Cerebellar nuclear complex (tissue), 1 donor: Measurements from ENCODE around the gene SLC9A4.
"Not testable (repeated sequence)": the region's sequence is repeated elsewhere in the genome, so short reads cannot be mapped to it uniquely, and the experiment has no call there.

Experiments used
- DNase-seq, 2 experiments: peaks; one replicate each; lab custom pipeline; 2025; lab: John Stamatoyannopoulos, UW

Gene SLC9A4

GRCh38 chr2:102550151-102550550, 77.1 kb downstream of the SLC9A4 start:
- no peak for DNase-seq

DNA sequence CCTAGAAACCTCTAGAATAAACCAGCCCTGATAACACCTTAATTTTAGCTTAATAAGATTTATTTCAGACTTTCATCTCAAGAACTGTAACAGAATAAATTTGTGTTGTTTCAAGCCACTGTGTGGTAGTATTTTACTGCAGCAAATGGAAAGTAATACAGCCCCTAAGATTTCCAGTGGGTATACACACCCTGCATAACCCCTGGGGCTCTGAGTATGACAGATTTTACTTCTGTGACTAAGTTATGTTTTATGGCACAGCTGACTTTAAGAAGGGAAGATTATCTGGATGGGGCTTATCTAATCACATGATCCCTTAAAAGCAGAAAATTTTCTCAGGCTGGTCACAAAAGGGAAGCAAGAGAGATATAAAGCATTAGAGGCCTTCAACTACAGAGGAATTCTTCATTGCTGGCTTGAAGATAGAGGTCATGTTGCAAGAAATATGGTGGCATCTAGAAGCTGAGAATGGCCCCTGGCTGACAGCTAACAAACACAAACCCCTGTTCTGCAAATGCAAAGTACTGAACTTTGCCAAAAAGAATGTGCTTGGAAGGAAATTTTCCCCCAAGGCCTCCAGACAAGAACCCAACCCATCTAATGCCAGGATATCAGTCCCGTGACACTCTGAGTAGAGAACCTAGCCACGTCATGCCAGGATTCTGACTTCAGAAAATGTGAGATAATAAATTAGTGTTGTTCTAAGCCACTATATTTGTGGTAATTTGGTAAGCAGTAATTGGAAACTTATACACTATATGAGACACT, 78.5 kb downstream of the SLC9A4 start:
- DNase-seq = no peak

DNA sequence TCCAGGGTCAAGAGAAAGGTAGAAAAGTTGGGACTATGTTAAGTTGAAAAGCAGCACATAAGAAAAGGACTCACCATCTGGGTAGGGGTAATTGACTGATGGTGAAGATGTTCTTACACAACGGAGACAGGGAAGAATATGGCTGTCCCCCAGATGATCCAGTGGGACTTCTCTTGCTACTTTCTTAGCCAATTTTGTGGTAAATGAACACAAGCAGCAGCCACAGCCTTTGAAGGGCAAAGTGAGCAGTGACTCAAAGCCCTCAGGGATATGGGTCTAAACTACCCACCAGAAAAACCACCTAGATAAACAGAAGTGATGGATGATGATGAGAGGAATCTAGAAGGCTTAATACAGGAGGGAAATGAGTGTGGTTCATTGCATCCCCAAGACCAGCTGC, 80.6 kb downstream of the SLC9A4 start:
- no peak for DNase-seq

- DNase-seq = no peak
Observed at GRCh38 chr2:102558463-102558862, 85.4 kb downstream of the SLC9A4 start.

- DNase-seq = not testable (repeated sequence)
Observed at GRCh38 chr2:102562542-102562941, 89.5 kb downstream of the SLC9A4 start.

DNA sequence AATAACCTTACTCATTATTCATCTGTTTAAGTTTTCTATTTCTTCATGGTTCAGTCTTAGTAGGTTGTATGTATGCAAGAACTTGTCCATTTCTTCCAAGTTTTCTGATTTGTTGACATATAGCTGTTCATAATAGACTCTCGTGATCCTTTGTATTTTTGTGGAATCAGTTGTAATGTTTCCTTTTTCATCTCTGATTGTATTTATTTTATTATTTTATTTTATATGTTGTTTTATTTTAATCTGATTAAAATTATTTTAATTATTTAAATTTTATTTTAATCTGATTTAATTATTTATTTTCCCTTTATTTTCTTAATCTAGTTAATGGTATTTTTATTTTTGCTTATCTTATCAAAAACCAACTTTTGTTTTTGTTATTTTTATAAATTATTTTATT, 102.9 kb downstream of the SLC9A4 start:
- DNase-seq = no peak

DNA sequence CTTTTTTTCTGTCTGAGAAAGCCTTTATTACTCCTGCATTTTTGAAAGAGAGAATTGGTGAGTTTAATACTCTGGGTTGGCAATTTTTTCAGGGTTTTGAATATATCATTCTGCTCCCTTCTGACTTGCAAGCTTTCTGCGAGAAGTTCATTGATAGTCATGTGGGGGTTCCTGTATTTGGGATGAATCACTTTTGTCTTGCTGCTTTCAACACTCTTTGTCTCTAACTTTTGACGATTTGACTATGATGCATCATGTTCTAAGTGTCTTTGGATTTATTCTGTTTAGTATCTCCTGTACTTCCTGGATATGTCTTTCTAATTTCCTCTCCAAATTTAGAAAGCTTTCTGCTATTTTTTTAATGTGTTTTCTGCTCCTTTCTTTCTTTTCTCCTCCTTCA, 105.3 kb downstream of the SLC9A4 start:
- DNase-seq = no peak

DNA sequence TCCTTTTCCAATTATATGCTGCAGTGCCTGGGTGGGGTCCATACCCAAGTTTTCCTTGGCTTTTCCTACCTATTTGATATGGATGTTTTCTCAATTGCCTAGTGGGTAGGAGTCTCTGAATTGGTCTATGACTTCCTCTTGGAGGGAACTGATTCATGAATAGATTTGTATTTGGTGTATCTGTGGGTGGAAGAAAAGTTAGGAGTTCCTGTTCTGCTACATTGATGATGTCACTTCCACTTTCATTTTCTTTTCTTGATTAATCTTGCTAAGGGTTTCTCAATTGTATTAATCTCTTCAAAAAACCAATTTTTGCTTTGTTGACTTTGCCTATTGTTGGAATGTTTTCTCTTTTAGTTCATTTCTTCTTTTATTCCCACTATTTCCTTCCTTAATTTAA, 108.9 kb downstream of the SLC9A4 start:
- no peak for DNase-seq

GRCh38 chr2:102582845-102583244, 109.8 kb downstream of the SLC9A4 start:
- no peak for DNase-seq
